ENCODE results near the gene LPXN.

DNA sequence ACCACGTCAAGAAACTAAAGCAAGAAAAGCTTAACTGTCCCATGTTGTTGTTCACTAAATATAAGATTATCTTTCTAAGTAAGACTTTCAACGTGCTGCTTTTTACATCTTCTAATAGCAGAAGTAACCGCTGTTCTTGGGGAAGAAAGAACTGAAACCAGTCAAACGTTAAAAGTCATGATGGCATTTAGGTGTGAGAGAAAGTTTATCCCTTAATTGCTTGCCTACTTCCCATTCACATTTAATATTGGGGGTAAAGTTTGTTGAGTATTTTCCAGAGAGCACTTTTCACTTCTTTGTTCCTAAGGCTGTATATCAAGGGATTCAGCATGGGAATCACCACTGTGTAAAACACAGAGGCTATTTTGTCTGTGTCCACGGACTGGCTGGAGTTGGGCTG, 68.7 kb downstream of the LPXN start:
- TF ChIP-seq, protein P1, sequence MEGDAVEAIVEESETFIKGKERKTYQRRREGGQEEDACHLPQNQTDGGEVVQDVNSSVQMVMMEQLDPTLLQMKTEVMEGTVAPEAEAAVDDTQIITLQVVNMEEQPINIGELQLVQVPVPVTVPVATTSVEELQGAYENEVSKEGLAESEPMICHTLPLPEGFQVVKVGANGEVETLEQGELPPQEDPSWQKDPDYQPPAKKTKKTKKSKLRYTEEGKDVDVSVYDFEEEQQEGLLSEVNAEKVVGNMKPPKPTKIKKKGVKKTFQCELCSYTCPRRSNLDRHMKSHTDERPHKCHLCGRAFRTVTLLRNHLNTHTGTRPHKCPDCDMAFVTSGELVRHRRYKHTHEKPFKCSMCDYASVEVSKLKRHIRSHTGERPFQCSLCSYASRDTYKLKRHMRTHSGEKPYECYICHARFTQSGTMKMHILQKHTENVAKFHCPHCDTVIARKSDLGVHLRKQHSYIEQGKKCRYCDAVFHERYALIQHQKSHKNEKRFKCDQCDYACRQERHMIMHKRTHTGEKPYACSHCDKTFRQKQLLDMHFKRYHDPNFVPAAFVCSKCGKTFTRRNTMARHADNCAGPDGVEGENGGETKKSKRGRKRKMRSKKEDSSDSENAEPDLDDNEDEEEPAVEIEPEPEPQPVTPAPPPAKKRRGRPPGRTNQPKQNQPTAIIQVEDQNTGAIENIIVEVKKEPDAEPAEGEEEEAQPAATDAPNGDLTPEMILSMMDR (IDR thresholded peaks at IDR 0.05; ENCODE audit: extremely low read depth in 1 of 2, insufficient read depth in 1 of 2, low read depth in 1 of 2, low read length in 2 of 2), result no peak
- TF ChIP-seq GATA2 (IDR thresholded peaks at IDR 0.05; ENCODE audit: insufficient read depth, insufficient read length, low read depth, low read length) (no peak), EZH2 (IDR thresholded peaks at IDR 0.05; ENCODE audit: borderline replicate concordance, low read depth, low read length, severe bottlenecking) (no peak), POLR2A (IDR thresholded peaks at IDR 0.05; ENCODE audit: low read depth, low read length) (no peak), POLR2AphosphoS5 (IDR thresholded peaks at IDR 0.05; ENCODE audit: insufficient read depth, low read depth, low read length) (no peak), FOS (IDR thresholded peaks at IDR 0.05; ENCODE audit: borderline replicate concordance, insufficient read depth, low read length) (no peak)
- TF ChIP-seq, protein P2, sequence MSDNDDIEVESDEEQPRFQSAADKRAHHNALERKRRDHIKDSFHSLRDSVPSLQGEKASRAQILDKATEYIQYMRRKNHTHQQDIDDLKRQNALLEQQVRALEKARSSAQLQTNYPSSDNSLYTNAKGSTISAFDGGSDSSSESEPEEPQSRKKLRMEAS (IDR thresholded peaks at IDR 0.05; ENCODE audit: insufficient read depth, insufficient read length), result no peak

Measured in endothelial cell of umbilical vein (primary cell).